Small intestine (tissue), 7 donors: ENCODE results near the gene UNC13A. TPM values are rescaled to one million over a fixed set of nuclear protein-coding genes. Genes with fewer than 3 reads are reported as not detected.
A peak's percentile ranks its signal among the peaks of the same experiment; 100 is the strongest.

Source experiments
- DNase-seq, 2 donors: peaks; one replicate each; pipeline versions ENCODE4 v3.0.0 to v3.0.0-alpha.2; 2013
- FAIRE-seq: peaks from 2 replicates; lab custom pipeline; 2012; peaks lifted over from hg19 to GRCh38; lab: Jason Lieb, UNC
- H3K27ac ChIP-seq, 3 donors: one replicate each; pipeline ENCODE4 v1.5.1; 2013; ENCODE audit warnings: low read length in 2 of 3, mild to moderate bottlenecking in 2 of 3, control low read depth in 1 of 3, inconsistent platforms in 1 of 3, low read depth in 1 of 3, moderate library complexity in 1 of 3
- H3K27me3 ChIP-seq, 3 donors: one replicate each; pipeline ENCODE4 v1.6.1; 2013; ENCODE audit warnings: low read length in 3 of 3, inconsistent platforms in 1 of 3; ENCODE audit not compliant: control insufficient read depth in 3 of 3, insufficient read depth in 3 of 3
- H3K36me3 ChIP-seq, 3 donors: one replicate each; pipeline ENCODE4 v1.6.1; 2013; ENCODE audit warnings: low read length in 3 of 3, inconsistent platforms in 1 of 3, low read depth in 1 of 3, mild to moderate bottlenecking in 1 of 3, moderate library complexity in 1 of 3; ENCODE audit not compliant: control insufficient read depth in 3 of 3, insufficient read depth in 2 of 3
- H3K4me1 ChIP-seq, 3 donors: one replicate each; pipeline ENCODE4 v1.6.1; 2013; ENCODE audit warnings: low read length in 2 of 3, inconsistent platforms in 1 of 3, low read depth in 1 of 3, mild to moderate bottlenecking in 1 of 3, moderate library complexity in 1 of 3; ENCODE audit not compliant: control insufficient read depth in 3 of 3, insufficient read depth in 2 of 3
- H3K4me3 ChIP-seq, 3 donors: one replicate each; pipeline ENCODE4 v1.5.1; 2013; ENCODE audit warnings: low read length in 3 of 3, control low read depth in 1 of 3, inconsistent platforms in 1 of 3, low read depth in 1 of 3, mild to moderate bottlenecking in 1 of 3, moderate library complexity in 1 of 3
- H3K9me3 ChIP-seq, 2 donors: one replicate each; pipeline ENCODE4 v1.6.1; 2013; ENCODE audit warnings: low read depth in 1 of 2, low read length in 1 of 2; ENCODE audit not compliant: control insufficient read depth in 2 of 2, insufficient read depth in 1 of 2
- WGBS, 3 donors: extraction: QIAGEN DNeasy Blood & Tissue Kit; methylation state at CpG; one replicate each; pipeline ENCODE4 v1.1.7; 2013; 5-methylcytosine and 5-hydroxymethylcytosine counted together
- polyA plus RNA-seq, 4 donors: library from polyadenylated mRNA; stranded (reverse) in 3 of 4; unstranded in 1 of 4; fragments of 200-250 nt in 3 of 4; fragments of 120-200 nt in 1 of 4; gene quantifications; one replicate each; pipeline versions ENCODE4 v1.2.1 to v1.2.3, GENCODE V29; 2013
- donor health status: healthy with polysubstance abuse.
- donor health status: control.
- donor health status: control.
- donor health status: Bipolar disorder and iron deficiency.
- donor health status: healthy.

UNC13A gene
- polyA plus RNA-seq, 4 donors = 0.78 to 1.1 TPM; not detected in 2

- H3K36me3 ChIP-seq = no peaks in the 10 kb centered on the region
- WGBS, 3 donors = 23 to 29% (median 28%) methylated on average over 24 to 27 of the region's 27 CpGs
- H3K4me1 ChIP-seq = no peaks in the 10 kb centered on the region
- no peak for DNase-seq
- no peak for FAIRE-seq
- H3K4me3 ChIP-seq = no peak overlapping the region
- peaks cover 0 to 15% (median 0%) of the 10 kb centered on the region in 3 donors for H3K27me3 ChIP-seq
- H3K9me3 ChIP-seq = no peaks in the 10 kb centered on the region
- H3K27ac ChIP-seq = no peak overlapping the region
Observed at GRCh38 chr19:17615889-17616685, 72.1 kb downstream of the UNC13A start.

- 73 to 84% (median 80%) methylated on average over 11 to 12 of the region's 12 CpGs for WGBS, 3 donors
- FAIRE-seq (no peak), DNase-seq (no peak)
- Histone ChIP-seq H3K27me3 (peaks cover 0 to 15% (median 0%) of the 10 kb centered on the region in 3 donors), H3K27ac (no peak overlapping the region), H3K4me1 (no peaks in the 10 kb centered on the region), H3K4me3 (no peak overlapping the region), H3K36me3 (no peaks in the 10 kb centered on the region), H3K9me3 (no peaks in the 10 kb centered on the region)
Observed at GRCh38 chr19:17614476-17614875, 73.7 kb downstream of the UNC13A start.

- no peaks in the 10 kb centered on the region for H3K4me1 ChIP-seq
- no peak overlapping the region for H3K4me3 ChIP-seq
- peaks cover 0 to 9% (median 0%) of the 10 kb centered on the region in 3 donors for H3K27me3 ChIP-seq
- 72 to 73% (median 73%) methylated on average over 6 to 7 of the region's 7 CpGs for WGBS, 3 donors
- H3K9me3 ChIP-seq = no peaks in the 10 kb centered on the region
- no peaks in the 10 kb centered on the region for H3K36me3 ChIP-seq
- no peak overlapping the region for H3K27ac ChIP-seq
- FAIRE-seq (no peak), DNase-seq (no peak)
Observed at GRCh38 chr19:17611462-17612244, 76.5 kb downstream of the UNC13A start.

GRCh38 chr19:17610384-17610783 is 77.8 kb downstream of the UNC13A start:
- WGBS, 3 donors = 58 to 70% (median 61%) methylated on average over 7 of the region's 7 CpGs

GRCh38 chr19:17607936-17608335 is 80.2 kb downstream of the UNC13A start:
- 92 to 97% (median 93%) methylated on average over 9 of the region's 9 CpGs for WGBS, 3 donors
- Histone ChIP-seq H3K9me3 (peaks cover 0 to 3% of the 10 kb centered on the region in 2 donors), H3K36me3 (no peaks in the 10 kb centered on the region), H3K4me1 (peaks cover 0 to 4% (median 0%) of the 10 kb centered on the region in 3 donors), H3K4me3 (no peak overlapping the region), H3K27ac (no peak overlapping the region), H3K27me3 (peaks cover 0 to 6% (median 0%) of the 10 kb centered on the region in 3 donors)
- FAIRE-seq = no peak
- no peak for DNase-seq

More at GRCh38 chr19:17610384-17610783, 77.8 kb downstream of the UNC13A start:
- no peak for FAIRE-seq
- no peak overlapping the region for H3K4me3 ChIP-seq
- H3K4me1 ChIP-seq = peaks cover 0 to 4% (median 0%) of the 10 kb centered on the region in 3 donors
- H3K27me3 ChIP-seq = no peaks in the 10 kb centered on the region
- H3K27ac ChIP-seq = no peak overlapping the region
- DNase-seq = peak in 1 of 2 donors; percentile 18
- H3K9me3 ChIP-seq = peaks cover 0 to 3% of the 10 kb centered on the region in 2 donors
- no peaks in the 10 kb centered on the region for H3K36me3 ChIP-seq

- no peaks in the 10 kb centered on the region for H3K36me3 ChIP-seq
- peaks cover 0 to 4% (median 0%) of the 10 kb centered on the region in 3 donors for H3K4me1 ChIP-seq
- H3K27me3 ChIP-seq = peaks cover 0 to 15% (median 0%) of the 10 kb centered on the region in 3 donors
- DNase-seq (no peak), FAIRE-seq (no peak)
- H3K27ac ChIP-seq = no peak overlapping the region
- H3K4me3 ChIP-seq = no peak overlapping the region
- H3K9me3 ChIP-seq = peaks cover 0 to 3% of the 10 kb centered on the region in 2 donors
- 16 to 18% (median 16%) methylated on average over 18 of the region's 18 CpGs for WGBS, 3 donors
Observed at GRCh38 chr19:17606590-17607185, 81.5 kb downstream of the UNC13A start.

- H3K4me3 ChIP-seq = peak overlapping the region in 1 of 3 donors; percentile 31
- H3K9me3 ChIP-seq = peaks cover 0 to 3% of the 10 kb centered on the region in 2 donors
- H3K27ac ChIP-seq = peak overlapping the region in 1 of 3 donors; percentile 42
- FAIRE-seq = no peak
- 1 to 8% (median 3%) methylated on average over 55 to 85 of the region's 85 CpGs for WGBS, 3 donors
- no peaks in the 10 kb centered on the region for H3K36me3 ChIP-seq
- DNase-seq = peak; percentile 49 to 83
- H3K4me1 ChIP-seq = peaks cover 0 to 4% (median 0%) of the 10 kb centered on the region in 3 donors
- H3K27me3 ChIP-seq = peaks cover 0 to 15% (median 0%) of the 10 kb centered on the region in 3 donors
Observed at GRCh38 chr19:17605761-17606589, 82.2 kb downstream of the UNC13A start.
